ENCODE measurements around the gene PDZD2.

PDZD2 gene

DNA sequence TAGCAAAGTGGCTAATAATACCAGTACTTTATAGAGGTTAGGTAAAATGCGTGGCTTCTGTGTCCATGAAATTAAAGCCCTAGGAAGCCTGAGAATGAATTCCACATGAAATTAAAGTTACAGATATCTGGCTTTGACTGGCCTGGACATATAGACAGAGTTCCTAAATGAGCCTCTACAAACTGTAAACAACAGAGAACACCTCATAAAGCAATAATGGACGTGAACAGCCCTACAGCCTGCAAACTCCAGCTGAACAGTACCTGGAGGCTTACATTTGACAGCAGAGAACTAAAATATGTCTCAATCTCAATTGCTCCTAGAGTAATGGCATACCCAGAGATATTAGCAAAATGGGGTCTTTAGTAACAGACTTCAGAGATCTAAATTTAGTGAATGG lies 506.4 kb downstream of the PDZD2 start:
- no peak for DNase-seq (ENCODE audit: low read depth)

DNA sequence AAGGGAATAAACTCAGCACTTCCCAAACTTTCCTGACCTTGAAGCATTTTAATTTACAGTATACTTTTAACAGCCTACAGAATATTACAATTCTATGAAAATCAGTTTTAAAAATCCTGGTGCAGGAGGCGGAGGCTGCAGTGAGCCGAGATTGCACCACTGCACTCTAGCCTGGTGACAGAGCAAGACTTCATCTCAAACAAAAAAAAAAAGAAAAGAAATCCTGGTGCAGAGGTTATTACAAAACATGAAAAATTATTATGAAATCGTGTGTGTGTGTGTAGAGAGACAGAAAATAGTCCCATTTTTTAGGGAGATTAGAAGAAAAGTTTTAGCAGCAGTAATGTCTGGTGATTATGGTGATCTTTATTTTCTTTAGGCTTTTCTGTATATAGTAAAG lies 508.3 kb downstream of the PDZD2 start:
- no peak for DNase-seq (ENCODE audit: low read depth)

DNA sequence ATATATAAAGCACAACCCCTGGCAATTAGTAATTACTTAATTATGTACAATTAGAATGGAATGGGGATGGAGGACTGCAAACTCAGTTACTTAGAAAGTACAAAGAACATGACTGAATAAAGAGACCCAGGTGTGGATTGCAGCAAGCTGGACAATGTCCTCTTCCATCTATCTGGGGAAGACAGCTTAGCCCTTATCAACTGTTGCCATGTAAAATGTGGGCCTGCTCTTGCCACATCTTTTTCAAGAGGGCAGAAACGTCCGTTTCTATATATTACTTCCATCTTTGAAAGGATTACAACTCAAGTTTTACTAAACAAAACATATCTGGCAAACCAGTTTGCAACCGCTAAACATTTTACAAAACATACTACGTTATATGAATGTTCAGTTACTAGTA lies 509.0 kb downstream of the PDZD2 start:
- no peak for DNase-seq (ENCODE audit: low read depth)

DNA sequence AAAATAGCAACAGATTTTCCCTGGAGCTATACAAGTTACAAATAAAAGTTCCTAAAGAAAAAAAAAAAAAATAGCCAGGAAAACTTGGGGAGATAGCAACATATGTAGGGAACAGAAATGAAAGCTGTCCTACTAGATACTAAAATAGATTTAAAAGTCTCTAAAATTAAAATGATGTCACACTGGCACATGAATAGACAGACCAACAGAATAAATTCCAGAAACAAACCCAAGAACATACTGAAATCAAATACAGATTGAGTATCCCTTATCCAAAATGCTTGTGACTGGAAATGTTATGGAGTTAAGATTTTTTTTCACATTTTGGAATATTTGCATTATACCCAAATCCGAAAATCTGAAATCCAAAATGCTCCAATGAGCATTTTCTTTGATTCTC lies 511.4 kb downstream of the PDZD2 start:
- DNase-seq (ENCODE audit: low read depth), result no peak

DNA sequence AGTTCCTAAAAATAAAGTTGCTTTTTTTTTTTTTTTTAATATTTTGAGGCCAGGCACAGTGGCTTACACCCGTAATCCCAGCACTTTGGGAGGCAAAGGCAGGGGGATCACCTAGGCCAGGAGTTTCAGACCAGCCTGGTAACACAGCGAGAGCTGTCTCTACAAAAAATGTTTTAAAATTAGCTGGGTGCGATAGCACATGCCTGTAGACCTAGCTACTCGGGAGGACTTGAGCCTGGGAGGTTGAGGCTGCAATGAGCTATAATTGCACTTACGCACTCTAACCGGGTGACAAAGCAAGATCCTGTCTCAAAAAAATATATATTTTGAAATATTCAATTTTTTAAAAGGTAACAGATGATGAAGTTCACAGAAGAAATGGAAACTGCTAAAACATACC lies 512.3 kb downstream of the PDZD2 start:
- DNase-seq (ENCODE audit: low read depth), result no peak

DNA sequence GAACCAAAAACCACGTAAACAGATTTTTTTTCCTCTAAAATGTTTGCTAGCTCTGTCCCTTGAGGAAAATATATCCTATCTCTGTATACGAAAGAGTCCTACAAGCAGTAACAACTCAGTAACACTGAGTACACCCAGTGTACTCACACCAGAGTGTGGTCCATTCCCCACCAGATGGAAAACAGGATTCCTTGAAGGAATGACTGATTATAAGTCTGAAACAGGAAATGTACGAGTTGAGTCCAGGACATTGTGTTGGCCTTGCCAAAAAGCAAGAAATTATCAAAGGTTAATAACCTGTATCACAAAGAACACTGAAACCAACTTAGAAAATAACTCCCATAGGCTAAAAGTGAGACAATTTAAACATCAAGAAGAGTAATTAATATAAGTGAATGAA lies 514.8 kb downstream of the PDZD2 start:
- no peak for DNase-seq (ENCODE audit: low read depth)

DNA sequence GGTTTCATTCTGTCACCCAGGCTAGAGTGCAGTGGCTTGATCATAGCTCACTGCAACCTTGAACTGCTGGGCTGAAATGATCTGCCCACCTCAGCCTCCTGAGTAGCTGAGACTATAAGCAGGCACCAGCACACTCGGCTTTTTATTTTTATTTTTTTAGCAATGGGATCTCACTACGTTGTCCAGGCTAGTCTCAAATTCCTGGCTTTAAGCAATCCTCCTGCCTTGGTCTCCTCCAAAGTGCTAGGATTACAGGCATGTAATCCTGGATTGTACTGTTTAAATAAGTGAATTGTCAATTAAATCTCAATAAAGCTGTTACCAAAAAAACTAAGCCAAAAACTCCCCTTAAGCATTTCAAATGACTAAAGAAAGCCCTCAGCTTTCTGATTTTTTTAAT lies 516.3 kb downstream of the PDZD2 start:
- DNase-seq (ENCODE audit: low read depth), result no peak

DNA sequence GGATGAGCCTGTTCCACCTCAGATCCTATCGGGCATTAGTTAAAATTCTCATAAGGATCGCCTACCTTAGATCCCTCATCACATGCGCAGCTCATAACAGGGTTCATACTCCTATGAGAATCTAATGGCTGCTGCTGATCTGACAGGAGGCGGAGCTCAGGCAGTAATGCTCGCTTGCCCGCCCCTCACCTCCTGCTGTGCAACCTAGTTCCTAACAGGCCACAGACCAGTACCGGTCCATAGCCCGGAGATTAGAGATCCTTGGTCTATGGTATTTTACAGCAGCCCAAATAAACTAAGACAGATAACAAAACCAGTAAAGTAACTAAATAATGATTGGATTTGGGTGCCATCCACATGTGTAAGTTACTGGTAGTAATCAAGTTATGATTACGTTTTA lies 517.7 kb downstream of the PDZD2 start:
- no peak for DNase-seq (ENCODE audit: low read depth)

DNA sequence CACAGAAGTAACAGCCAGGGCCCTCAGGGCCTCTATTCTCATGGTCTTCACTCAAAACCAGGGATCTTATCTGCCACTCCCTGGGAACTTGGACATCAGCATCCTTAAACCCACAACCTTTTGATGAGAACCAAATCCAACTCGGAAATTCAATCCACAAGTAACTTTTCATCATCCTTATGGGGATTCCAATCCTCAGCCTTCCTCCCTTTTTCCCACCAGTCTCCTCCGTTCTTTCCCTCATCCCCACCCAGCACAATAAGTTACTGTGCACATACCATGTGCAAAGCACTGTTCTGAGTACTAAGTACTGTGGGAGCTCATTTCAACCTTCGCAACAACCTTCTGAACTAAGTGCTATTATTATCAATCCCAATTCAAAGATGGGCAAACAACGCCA lies 518.1 kb downstream of the PDZD2 start:
- DNase-seq (ENCODE audit: low read depth), result no peak

DNA sequence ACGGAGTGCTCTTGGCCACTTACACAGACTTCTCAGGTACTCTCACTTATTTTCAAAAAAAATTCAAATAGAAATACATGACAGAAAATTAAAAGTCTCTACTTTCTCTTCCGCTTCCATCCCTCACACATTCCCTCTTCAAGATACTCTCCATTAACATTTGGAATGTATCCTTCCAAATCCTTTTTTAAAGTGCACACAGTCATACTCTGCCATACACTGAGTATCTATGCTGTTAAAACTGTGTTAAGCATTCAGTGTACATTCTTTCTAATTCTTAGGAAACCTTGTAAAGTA lies 519.7 kb downstream of the PDZD2 start:
- DNase-seq (ENCODE audit: low read depth), result no peak

DNA sequence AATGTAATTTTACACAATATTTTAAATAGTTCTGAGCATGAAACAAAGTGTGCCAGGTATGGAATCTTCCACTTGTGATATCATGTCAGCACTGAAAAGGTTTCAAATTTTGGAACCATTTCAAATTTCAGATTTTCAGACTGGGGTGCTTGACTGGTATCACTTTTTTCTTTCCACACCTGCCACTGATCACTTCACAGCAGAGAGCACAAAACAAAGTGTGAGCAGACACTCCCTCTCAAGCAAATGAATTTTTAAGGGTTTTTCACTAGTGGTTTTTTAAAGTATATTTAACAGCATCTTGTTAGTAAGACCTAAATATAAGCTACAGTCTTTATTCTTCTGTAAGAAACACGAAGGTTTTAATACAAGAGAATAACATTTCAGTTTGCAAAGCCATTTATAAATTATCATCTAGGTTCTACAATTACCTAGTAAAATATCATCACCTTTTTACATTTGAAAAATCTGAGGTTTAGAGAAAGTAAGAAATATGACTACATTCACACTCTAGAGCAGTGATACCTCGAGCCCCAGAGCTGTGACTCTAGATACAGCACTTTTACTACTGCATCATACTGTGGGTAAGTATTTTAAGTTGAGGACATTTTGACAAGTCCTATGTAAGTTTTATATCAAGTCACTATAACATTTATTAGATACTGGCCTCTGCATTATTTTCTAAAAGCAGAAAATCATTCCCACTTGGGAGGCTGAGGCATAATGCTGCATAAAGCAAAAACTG lies 520.6 kb downstream of the PDZD2 start:
- no peak for DNase-seq (ENCODE audit: low read depth)

DNA sequence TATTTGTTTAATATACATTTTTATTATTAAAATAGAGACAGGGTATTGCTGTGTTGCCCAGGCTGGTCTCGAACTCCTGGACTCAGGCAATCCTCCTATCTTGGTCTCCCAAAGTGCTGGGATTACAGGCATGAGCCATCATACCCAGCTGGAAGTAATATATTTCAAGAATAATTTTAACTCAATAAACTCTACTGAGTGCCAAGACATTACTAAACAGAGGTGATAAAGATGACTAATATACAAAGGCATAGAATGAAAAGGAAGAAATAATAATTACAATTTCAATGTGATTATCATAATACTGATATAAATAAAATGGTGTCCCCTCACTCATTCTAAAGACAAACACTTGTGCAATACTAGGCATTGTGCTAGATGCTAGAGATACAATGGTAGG lies 521.3 kb downstream of the PDZD2 start:
- DNase-seq (ENCODE audit: low read depth), result no peak
